Fibroblast of upper back skin (primary cell): Measurements from ENCODE around the gene NOVA1.
A peak's percentile ranks its signal among the peaks of the same experiment; 100 is the strongest.

Experiments used
- DNase-seq: peaks from one replicate; pipeline ENCODE4 v3.0.0-alpha.2; 2013

The NOVA1 gene

DNA sequence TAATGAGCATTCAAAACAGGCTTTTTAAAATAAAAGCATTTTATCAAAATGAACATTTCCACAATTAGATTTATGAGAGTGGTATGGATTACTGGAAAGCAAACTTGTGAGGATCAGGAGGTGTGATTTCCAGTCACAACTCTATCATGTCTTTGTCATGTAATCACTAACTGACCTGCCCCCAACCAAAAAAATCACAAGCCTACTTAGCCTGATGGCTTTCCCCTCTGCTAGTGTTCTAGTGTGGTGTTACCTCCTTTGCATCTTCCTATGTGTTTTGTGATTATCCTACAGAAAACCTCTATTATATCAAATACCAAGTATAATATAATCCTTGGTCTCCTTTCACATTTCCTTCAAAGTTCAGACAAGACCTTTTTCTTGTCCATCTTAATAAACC lies 168.6 kb downstream of the NOVA1 start:
- no peak for DNase-seq

- DNase-seq = peak; percentile 35
These were observed 170.7 kb downstream of the NOVA1 start for GRCh38 chr14:26427097-26427496.

DNA sequence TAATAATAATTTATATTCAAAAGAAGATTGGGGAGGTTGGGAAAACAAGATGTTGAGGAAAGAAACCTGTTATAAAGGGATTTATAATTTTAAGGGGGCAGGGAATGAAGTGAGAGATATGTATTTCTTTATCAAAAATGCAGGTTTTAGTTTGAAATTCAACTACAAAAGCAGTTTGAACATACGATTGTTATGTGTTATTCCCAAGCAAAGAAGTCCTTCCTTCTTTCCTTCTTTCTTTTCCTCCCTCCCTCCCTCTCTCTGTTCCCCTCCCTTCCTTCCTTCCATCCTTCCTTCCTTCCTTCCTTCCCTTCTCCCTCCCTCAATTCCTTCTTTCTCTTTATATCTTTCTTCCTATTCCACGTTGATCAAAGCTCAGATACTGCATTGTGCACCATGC lies 173.3 kb downstream of the NOVA1 start:
- no peak for DNase-seq

- no peak for DNase-seq
These were observed 182.2 kb downstream of the NOVA1 start for GRCh38 chr14:26415618-26416123.

GRCh38 chr14:26414926-26415325 lies 182.9 kb downstream of the NOVA1 start:
- DNase-seq = no peak

DNA sequence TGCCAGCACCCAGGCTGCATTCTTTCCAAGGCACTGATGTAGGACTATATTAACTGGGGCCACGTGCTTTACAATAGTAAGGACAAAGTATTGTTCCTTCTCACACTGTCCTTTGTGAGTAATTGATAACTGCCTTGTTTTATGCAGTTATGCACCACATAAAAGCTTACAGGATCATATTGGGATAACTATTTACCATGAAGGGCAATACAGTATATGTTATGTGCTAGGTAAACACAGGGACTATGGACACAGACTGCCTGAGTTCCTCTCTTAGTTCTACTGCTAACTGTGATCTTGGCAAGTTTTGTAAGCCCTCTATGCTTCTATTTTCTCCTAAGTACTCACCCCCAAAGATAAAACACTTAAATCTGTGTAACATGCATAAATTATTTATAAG lies 183.7 kb downstream of the NOVA1 start:
- DNase-seq = no peak

GRCh38 chr14:26412421-26412820 lies 185.4 kb downstream of the NOVA1 start:
- DNase-seq = no peak

GRCh38 chr14:26410189-26410685 lies 187.6 kb downstream of the NOVA1 start:
- no peak for DNase-seq

DNA sequence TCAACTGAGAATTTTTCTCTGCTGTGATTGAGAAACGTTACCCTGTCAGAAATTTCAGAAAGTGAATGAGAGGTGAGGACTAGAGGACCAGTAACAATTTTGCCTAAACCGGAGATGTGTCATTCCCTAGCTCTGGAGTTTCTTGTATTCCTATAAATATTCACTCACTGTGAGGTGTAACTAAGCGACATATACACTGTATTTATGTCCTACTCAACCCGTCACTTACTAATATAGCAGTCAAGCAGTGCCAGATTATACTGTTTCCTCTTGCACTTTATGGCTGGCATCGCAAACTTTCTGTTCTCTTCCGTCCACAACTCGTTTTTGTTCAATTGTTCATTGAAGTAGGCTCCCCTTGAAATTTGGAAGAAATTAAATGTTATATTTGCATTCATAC lies 192.9 kb downstream of the NOVA1 start:
- no peak for DNase-seq

- DNase-seq = peak; percentile 6
These were observed 194.1 kb downstream of the NOVA1 start for GRCh38 chr14:26403760-26404159.

- no peak for DNase-seq
These were observed 195.7 kb downstream of the NOVA1 start for GRCh38 chr14:26402126-26402525.

GRCh38 chr14:26401179-26401968 lies 196.5 kb downstream of the NOVA1 start:
- DNase-seq = no peak

DNA sequence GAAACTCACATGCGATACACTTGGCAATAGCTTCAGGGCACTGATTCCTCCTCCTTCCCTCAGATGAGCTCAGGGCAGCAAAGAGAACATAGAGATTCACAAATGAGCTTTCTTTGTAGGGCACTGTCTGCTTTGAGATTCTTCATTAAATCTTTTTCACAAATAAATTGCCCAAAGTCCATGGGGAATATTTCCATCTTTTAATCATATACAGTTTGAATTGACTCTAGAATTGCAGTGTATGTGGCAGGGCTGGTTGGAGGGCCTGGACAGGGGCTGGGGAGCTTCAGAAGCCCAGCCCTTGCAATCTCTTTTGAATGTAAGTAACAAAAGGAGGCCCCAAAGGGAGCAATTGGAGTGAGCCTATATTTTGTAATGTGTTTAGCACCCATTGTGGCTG lies 197.5 kb downstream of the NOVA1 start:
- no peak for DNase-seq

- DNase-seq = no peak
These were observed 199.2 kb downstream of the NOVA1 start for GRCh38 chr14:26398616-26399015.
